Keratinocyte (primary cell): Measurements from ENCODE around the gene SLC25A21. TPM values are rescaled to one million over a fixed set of nuclear protein-coding genes. Genes with fewer than 3 reads are reported as not detected.
"Not testable (repeated sequence)": the region's sequence is repeated elsewhere in the genome, so short reads cannot be mapped to it uniquely, and the experiment has no call there.

Source experiments
- DNase-seq: peaks from one replicate; pipeline ENCODE4 v3.0.0-alpha.2; 2011; ENCODE audit warnings: low read depth, missing footprints, low spot score
- FAIRE-seq: peaks from 2 replicates; lab custom pipeline; 2011; peaks lifted over from hg19 to GRCh38; lab: Jason Lieb, UNC
- H2AFZ ChIP-seq: 2 replicates; pipeline ENCODE4 v1.6.0; 2012; ENCODE audit warnings: low read length, control low read depth, inconsistent platforms; ENCODE audit not compliant: control insufficient read depth
- H3K27ac ChIP-seq: 2 replicates; pipeline ENCODE4 v1.5.1; 2011; ENCODE audit warnings: low read length; ENCODE audit not compliant: control insufficient read depth, insufficient read depth
- H3K27me3 ChIP-seq: 3 replicates; pipeline ENCODE4 v1.6.0; 2011; ENCODE audit warnings: low read length; ENCODE audit not compliant: control insufficient read depth, insufficient read depth; ENCODE audit errors: extremely low read depth
- H3K36me3 ChIP-seq, 2 experiments: 2 replicates in 1 of 2; 3 replicates in 1 of 2; pipeline ENCODE4 v1.5.1; 2011; ENCODE audit warnings: low read length in 2 of 2, mild to moderate bottlenecking in 1 of 2; ENCODE audit not compliant: control insufficient read depth in 2 of 2, insufficient read depth in 2 of 2; ENCODE audit errors: extremely low read depth in 1 of 2
- H3K4me1 ChIP-seq: 3 replicates; pipeline ENCODE4 v1.5.1; 2011; ENCODE audit warnings: low read length; ENCODE audit not compliant: control insufficient read depth, insufficient read depth; ENCODE audit errors: extremely low read depth
- H3K4me2 ChIP-seq: 3 replicates; pipeline ENCODE4 v1.6.0; 2011; ENCODE audit warnings: low read depth, low read length; ENCODE audit not compliant: control insufficient read depth, insufficient read depth; ENCODE audit errors: extremely low read depth
- H3K4me3 ChIP-seq, 3 experiments: fragments of 200-600 bp in 1 of 3; sonication (generic) in 1 of 3; 2 replicates in 2 of 3; 3 replicates in 1 of 3; pipeline ENCODE4 v1.5.1; 2011 to 2016; ENCODE audit warnings: low read length in 3 of 3, mild to moderate bottlenecking in 3 of 3, control low read depth in 2 of 3, inconsistent platforms in 1 of 3, low read depth in 1 of 3, mixed read lengths in 1 of 3, mixed run types in 1 of 3, moderate library complexity in 1 of 3; ENCODE audit not compliant: control insufficient read depth in 2 of 3, insufficient read depth in 2 of 3; ENCODE audit errors: extremely low read depth in 1 of 3
- H3K79me2 ChIP-seq: 2 replicates; pipeline ENCODE4 v1.6.0; 2012; ENCODE audit warnings: low read length; ENCODE audit not compliant: control insufficient read depth, insufficient read depth
- H3K9ac ChIP-seq: 3 replicates; pipeline ENCODE4 v1.6.0; 2011; ENCODE audit warnings: low read length; ENCODE audit not compliant: control insufficient read depth, insufficient read depth; ENCODE audit errors: extremely low read depth
- H3K9me1 ChIP-seq: 3 replicates; pipeline ENCODE4 v1.6.0; 2011; ENCODE audit warnings: low read length; ENCODE audit not compliant: control insufficient read depth, insufficient read depth; ENCODE audit errors: extremely low read depth
- H3K9me3 ChIP-seq: 2 replicates; pipeline ENCODE4 v1.5.1; 2012; ENCODE audit warnings: low read depth, low read length; ENCODE audit not compliant: control insufficient read depth
- H4K20me1 ChIP-seq: 3 replicates; pipeline ENCODE4 v1.6.0; 2011; ENCODE audit warnings: low read length; ENCODE audit not compliant: control insufficient read depth, insufficient read depth; ENCODE audit errors: extremely low read depth
- CTCF ChIP-seq, 3 experiments: IDR thresholded peaks in 1 of 3; conservative IDR thresholded peaks in 1 of 3; optimal IDR thresholded peaks in 1 of 3; 2 replicates in 2 of 3; 3 replicates in 1 of 3; pipeline versions ENCODE3 to v1.5.1; 2011; ENCODE audit warnings: low read length in 3 of 3, mild to moderate bottlenecking in 3 of 3, moderate library complexity in 2 of 3, control low read depth in 1 of 3, inconsistent platforms in 1 of 3; ENCODE audit not compliant: insufficient read depth in 2 of 3; ENCODE audit errors: extremely low read depth in 1 of 3
- EZH2 ChIP-seq: IDR thresholded peaks from one replicate; pipeline ENCODE4 v1.6.1; 2012; ENCODE audit warnings: inconsistent platforms, mild to moderate bottlenecking, low read length, moderate library complexity
- dilution Hi-C: fragments of 300-500 bp; cut with MboI; formaldehyde crosslinking; loops from one replicate; pipeline ENCODE4 v1.7.0; 2020; ENCODE audit warnings: low sequenced_read_pairs; ENCODE audit not compliant: extremely low pct_ligation_motif_present
- polyA plus RNA-seq, 5 experiments: library from polyadenylated mRNA; depleted of rRNA in 3 of 5; stranded (reverse) in 3 of 5; stranded (forward) in 1 of 5; unstranded in 1 of 5; fragments of >200 nt; gene quantifications; 1 replicate in 1 of 5; 2 replicates in 3 of 5; 3 replicates in 1 of 5; pipeline versions ENCODE4 v1.2.1 to v1.2.3, GENCODE V29; 2011 to 2012; ENCODE audit warnings: missing spikeins in 2 of 5, low read depth in 1 of 5, low replicate concordance in 1 of 5

Gene SLC25A21
- polyA plus RNA-seq, 1 donor (not counting 4 experiments of a cell fraction or from before 2014, with no cell fraction given), result 0.66 TPM

- H3K36me3 ChIP-seq, result no peaks in the 10 kb centered on the region
- no peaks in the 10 kb centered on the region for H3K27me3 ChIP-seq
- FAIRE-seq (no peak), DNase-seq (no peak)
- no peak overlapping the region for H3K27ac ChIP-seq
- H3K9me3 ChIP-seq, result no peaks in the 10 kb centered on the region
- no peaks in the 10 kb centered on the region for H3K9me1 ChIP-seq
- TF ChIP-seq EZH2 (no peak), CTCF (optimal IDR thresholded peaks at IDR 0.05 in 1 of 3, IDR thresholded peaks at IDR 0.05 in 1 of 3, conservative IDR thresholded peaks at IDR 0.05 in 1 of 3; ENCODE audit: extremely low read depth in 1 of 3, insufficient read depth in 2 of 3, low read length in 3 of 3) (no peak)
- no peak overlapping the region for H3K9ac ChIP-seq
- no peak overlapping the region for H3K4me2 ChIP-seq
- H3K4me1 ChIP-seq, result peaks cover 5% of the 10 kb centered on the region
- H4K20me1 ChIP-seq, result no peaks in the 10 kb centered on the region
- dilution Hi-C loops, result no loop called here
- H2AFZ ChIP-seq, result no peak overlapping the region
- no peak overlapping the region for H3K4me3 ChIP-seq
- peaks cover 5% of the 10 kb centered on the region for H3K79me2 ChIP-seq
Measured at GRCh38 chr14:37195327-37195726, 22.9 kb upstream of the SLC25A21 start.

GRCh38 chr14:37194698-37195097 is 22.3 kb upstream of the SLC25A21 start:
- Histone ChIP-seq H3K9ac (no peak overlapping the region), H2AFZ (no peak overlapping the region), H3K4me3 (no peak overlapping the region), H3K27ac (no peak overlapping the region), H3K9me3 (no peaks in the 10 kb centered on the region), H3K9me1 (no peaks in the 10 kb centered on the region), H3K36me3 (no peaks in the 10 kb centered on the region), H3K79me2 (peaks cover 1% of the 10 kb centered on the region), H4K20me1 (no peaks in the 10 kb centered on the region), H3K27me3 (no peaks in the 10 kb centered on the region), H3K4me2 (no peak overlapping the region), H3K4me1 (peaks cover 5% of the 10 kb centered on the region)
- DNase-seq (no peak), FAIRE-seq (no peak)
- dilution Hi-C loops, result no loop called here
- no peak for TF ChIP-seq CTCF (optimal IDR thresholded peaks at IDR 0.05 in 1 of 3, IDR thresholded peaks at IDR 0.05 in 1 of 3, conservative IDR thresholded peaks at IDR 0.05 in 1 of 3; ENCODE audit: extremely low read depth in 1 of 3, insufficient read depth in 2 of 3, low read length in 3 of 3)

DNA sequence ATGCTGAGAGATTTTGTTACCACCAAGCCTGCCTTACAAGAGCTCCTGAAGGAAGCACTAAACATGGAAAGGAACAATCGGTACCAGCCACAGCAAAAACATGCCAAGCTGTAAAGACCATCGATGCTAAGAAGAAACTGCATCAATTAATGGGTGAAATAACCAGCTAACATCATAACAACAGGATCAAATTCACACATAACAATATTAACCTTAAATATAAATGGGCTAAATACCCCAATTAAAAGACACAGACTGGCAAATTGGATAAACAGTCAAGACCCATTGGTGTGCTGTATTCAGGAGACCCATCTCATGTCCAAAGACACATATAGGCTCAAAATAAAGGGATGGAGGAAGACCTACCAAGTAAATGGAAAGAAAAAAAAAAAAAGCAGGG is 17.3 kb upstream of the SLC25A21 start:
- H3K4me1 ChIP-seq, H3K9ac ChIP-seq, H3K36me3 ChIP-seq, H3K27ac ChIP-seq, FAIRE-seq, H3K4me3 ChIP-seq, DNase-seq, H3K9me3 ChIP-seq, H3K79me2 ChIP-seq, H4K20me1 ChIP-seq, H3K9me1 ChIP-seq, H2AFZ ChIP-seq, dilution Hi-C loops, H3K27me3 ChIP-seq, H3K4me2 ChIP-seq: not testable (repeated sequence)

DNA sequence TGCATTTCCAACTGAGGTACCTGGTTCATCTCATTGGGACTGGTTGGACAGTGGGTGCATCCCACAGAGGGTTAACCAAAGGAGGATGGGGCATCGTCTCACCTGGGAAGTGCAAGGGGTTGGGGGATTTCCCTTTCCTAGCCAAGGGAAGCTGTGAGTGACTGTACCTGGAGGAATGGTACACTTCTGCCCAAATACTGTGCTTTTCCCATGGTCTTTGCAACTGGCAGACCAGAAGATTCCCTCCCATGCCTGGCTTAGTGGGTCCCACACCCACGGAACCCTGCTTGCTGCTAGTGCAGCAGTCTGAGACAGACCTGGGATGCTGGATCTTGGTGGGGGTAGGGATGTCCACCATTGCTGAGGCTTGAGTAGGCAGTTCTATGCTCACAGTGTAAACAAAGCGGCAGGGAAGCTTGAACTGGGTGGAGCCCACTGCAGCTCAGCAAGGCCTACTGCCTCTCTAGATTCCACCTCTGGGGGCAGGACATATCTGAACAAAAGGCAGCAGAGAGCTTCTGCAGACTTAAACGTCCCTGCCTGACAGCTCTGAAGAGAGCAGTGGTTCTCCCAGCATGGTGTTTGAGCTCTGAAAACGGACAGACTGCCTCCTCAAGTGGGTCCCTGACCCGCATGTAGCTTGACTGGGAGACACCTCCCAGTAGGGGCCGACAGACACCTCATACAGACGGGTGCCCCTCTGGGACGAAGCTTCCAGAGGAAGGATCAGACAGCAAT is 15.6 kb upstream of the SLC25A21 start:
- H3K36me3 ChIP-seq, H3K27ac ChIP-seq, H3K4me1 ChIP-seq, H4K20me1 ChIP-seq, dilution Hi-C loops, H3K9me3 ChIP-seq, H3K9me1 ChIP-seq, FAIRE-seq, H3K79me2 ChIP-seq, H2AFZ ChIP-seq, H3K4me2 ChIP-seq, H3K4me3 ChIP-seq, H3K9ac ChIP-seq, DNase-seq, H3K27me3 ChIP-seq: not testable (repeated sequence)
